Smooth muscle cell of trachea (primary cell): ENCODE results near the gene TMCO4. TPM values are rescaled to one million over a fixed set of nuclear protein-coding genes. Genes with fewer than 3 reads are reported as not detected.

Experiments
- total RNA-seq: library from RNA; depleted of rRNA; stranded (reverse); fragments of >200 nt; gene quantifications from 2 replicates; pipeline ENCODE4 v1.2.1, GENCODE V29; 2014

TMCO4 gene
- 19.6 and 27.5 TPM in 2 replicates for total RNA-seq

DNA sequence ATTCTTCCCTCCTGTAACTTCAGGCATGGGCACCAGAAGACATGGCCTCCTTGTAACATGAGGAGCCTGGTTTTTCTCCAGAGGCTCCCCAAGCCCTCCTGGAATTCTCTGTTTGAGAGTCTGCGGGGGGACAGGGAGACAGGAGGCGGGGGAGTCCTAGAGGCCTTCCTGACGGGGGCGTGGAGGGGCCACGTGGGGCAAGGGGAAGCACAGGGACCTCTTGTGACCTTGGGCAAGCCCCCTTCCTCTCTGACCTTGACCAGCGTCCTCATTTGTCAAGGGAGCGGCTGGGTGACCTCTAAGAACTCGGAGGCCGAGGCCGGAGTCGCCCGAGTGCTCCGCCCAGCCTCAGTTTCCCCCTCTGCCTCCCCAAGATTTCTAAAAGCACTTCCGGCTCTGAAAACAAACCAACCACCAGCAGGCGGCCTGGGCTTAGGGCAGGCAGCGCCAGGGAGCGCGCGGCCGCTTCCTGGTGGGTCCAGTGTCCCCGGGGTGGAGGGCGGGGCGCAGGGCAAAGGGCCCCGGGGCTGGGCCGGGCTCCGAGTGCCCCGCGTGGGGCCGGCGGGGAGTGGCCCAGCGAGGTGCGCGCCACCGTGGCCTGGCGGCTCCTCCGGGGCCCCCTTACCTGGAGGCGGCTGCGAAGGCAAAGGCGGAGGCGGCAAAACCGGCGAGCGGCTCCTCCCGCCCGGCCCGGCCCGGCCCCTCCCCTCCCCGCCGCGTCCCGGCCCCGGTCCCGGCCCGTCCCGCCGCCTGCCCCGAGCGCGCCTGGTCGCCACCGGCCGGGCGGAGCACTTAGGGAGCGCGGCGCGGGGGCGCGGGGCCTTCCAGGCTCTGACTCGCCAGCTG, at the start of gene TMCO4:
TSS of gene TMCO4 (minus strand) at position 687 of the 846 bp plus-strand sequence. CDS start 19,158 bp downstream, outside the sequence.

DNA sequence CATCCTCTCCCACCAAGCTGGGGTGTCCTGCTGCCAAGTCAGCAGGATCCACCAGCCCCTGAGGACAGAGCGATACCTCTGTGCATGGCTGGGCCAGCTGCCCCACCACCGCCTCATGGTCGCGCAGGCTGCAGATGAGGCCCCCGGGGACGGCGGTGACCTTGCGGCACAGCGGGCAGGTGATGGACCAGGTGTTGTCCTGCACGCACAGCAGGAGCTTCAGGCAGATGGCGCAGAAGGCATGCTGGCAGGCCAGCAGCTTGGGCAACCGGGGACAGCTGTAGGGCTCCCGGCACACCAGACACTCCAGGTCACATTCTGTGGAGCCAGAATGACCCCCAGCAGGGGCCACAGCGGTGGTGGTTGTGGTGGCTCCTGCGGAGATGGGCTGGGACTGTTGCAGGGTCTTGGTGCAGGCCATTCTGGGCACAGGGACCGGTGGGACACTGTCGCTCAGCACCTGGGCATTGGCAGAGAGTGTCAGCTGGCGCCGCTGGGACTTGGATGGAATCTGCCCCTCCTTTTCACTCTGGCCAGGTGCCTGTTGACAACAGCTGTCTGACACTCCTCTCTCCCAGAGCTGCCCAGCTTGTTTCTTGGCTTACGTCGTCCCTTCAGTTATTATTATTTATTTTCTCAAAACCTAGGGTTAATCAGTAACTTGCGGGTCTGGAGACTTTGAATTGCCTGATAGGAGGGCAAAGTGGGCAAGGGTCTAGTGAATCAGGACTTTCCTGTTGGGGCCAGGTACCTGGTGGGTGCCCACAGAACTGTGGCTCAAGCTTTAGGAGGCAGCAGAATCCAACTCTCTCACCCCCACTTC, 15.2 kb upstream of the TMCO4 start, which contains the start of gene RNF186:
TSS of gene RNF186 (minus strand) at position 603 of the 823 bp plus-strand sequence. CDS start at position 421, 182 bp downstream.

DNA sequence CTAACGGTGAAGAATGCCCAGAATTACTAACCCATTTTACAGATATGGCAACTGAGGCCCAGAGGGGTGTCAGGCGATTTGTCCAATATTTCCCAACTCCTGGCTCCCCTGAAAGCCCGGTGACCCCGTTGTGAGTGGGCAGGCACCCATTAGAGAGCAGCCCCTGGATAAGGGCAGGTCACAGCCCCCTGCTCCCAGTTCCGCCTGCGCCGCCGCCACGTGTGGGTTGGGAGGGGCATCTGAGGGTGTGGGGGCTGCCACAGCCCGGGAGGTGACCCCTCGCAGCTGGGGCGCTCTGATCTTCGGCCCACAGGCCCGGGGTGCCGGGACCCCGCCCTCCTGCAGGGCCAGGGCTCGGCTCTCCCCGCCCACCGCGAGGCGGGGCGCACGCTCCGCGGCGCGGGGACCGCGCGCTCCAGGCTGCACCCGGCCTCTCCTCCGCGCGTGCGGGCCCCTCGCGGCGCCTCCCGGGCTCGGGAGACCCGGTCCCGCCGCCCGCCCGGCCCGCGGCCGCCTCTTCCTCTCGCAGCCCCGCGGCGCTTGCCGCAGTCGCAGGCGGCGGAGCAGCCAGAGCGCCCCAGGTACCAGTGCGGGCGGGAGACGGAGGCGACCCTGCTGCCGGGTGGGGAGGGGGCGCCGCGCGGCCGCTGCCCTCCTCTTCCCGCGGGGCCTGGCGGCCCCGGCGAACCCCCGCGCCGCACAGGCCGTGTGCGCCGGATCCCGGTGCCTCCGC, 135.1 kb downstream of the TMCO4 start, which contains the start of gene HTR6:
TSS of gene HTR6 (plus strand) at position 423 of the 733 bp plus-strand sequence. CDS start 879 bp downstream, outside the sequence.

DNA sequence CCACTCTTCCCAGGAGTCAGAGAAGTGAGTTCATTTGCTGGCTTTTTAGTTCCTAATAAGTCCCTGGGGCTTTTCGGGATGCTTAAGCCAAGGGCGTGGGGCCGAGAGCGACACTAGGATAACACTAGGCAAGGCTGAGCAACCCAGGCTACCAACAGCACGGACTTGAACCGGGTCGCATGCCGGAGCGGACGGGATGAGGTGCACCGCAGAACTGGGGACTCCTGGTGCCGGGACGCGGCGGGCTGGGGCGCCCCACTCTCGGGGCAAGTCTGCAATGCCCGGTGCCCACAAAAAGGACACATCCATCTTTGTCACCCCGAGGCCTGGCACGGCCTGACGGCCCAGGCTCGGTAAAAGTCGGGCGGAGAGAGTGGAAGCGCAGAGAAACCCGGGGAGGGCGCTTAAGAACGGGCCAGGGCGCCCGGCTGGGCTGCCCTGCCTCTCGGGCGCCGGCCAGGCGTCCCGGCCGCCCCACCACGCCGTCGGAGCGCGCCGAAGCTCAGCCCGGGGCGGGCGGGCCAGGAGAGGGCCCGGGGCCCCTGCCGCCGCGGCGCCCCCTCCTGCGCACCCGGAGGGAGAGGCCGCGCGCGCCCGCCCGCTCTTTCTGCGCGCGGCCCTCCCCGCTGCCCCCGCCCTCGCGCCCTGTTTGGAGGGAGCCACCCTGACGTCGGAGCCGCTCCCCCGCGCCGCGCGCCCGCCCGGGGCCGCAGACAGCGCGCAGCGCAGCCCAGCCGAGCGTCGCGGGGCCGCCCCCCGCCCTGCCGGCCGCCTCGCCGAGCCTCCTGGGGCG, 155.9 kb downstream of the TMCO4 start, which contains the start of gene NBL1:
TSS of gene NBL1 (plus strand) at position 710 of the 793 bp plus-strand sequence. CDS start 10,720 bp downstream, outside the sequence.

Other genes with a start within 250 kb of the TMCO4 start
- gene NBL1, start 155.6 kb downstream of the TMCO4 start, total RNA-seq, result 117 and 301 TPM in 2 replicates
- gene HTR6, start 135.0 kb downstream of the TMCO4 start, total RNA-seq, result under 0.01 TPM in 1 of 2 replicates, not detected in the other
- not detected in 2 replicates for gene RNF186, start 15.4 kb upstream of the TMCO4 start, total RNA-seq
- 3.6 and 5.4 TPM in 2 replicates for gene OTUD3, start 82.5 kb upstream of the TMCO4 start, total RNA-seq
- not detected in 2 replicates for gene PLA2G2E, start 123.7 kb upstream of the TMCO4 start, total RNA-seq
- not detected in 2 replicates for gene PLA2G2A, start 179.7 kb upstream of the TMCO4 start, total RNA-seq